HepG2 (cell line): ENCODE data around the gene MGAT5.

Source experiments
- ATF2 ChIP-seq: sonication (generic); formaldehyde crosslinking; IDR thresholded peaks from 2 replicates; pipeline ENCODE4 v1.4.0; 2020; ENCODE audit warnings: missing genetic modification reagents
- CENPT ChIP-seq: sonication (generic); formaldehyde crosslinking; IDR thresholded peaks from 2 replicates; pipeline ENCODE4 v1.8.0; 2022; ENCODE audit warnings: low read depth, mild to moderate bottlenecking, moderate library complexity, missing genetic modification reagents
- CTCF ChIP-seq: sonication (generic); formaldehyde crosslinking; IDR thresholded peaks from 2 replicates; pipeline ENCODE4 v1.5.0; 2020; ENCODE audit warnings: mild to moderate bottlenecking, missing genetic modification reagents, moderate library complexity
- MAZ ChIP-seq, 2 experiments: sonication (generic) in 1 of 2; formaldehyde crosslinking in 1 of 2; IDR thresholded peaks; 2 replicates each; pipeline versions ENCODE4 v1.5.0 to v1.6.1; 2012 to 2020; ENCODE audit warnings: low read depth in 2 of 2, mild to moderate bottlenecking in 2 of 2, borderline replicate concordance in 1 of 2, improper control_type of control experiment in 1 of 2, low read length in 1 of 2, missing genetic modification reagents in 1 of 2, moderate library complexity in 1 of 2
- MYNN ChIP-seq: sonication (generic); formaldehyde crosslinking; IDR thresholded peaks from 2 replicates; pipeline ENCODE4 v1.4.0; 2020; ENCODE audit warnings: mild to moderate bottlenecking, low read depth, missing genetic modification reagents
- ZBTB7A ChIP-seq: sonication (generic); formaldehyde crosslinking; IDR thresholded peaks from 2 replicates; pipeline ENCODE4 v1.8.0; 2022; ENCODE audit warnings: mild to moderate bottlenecking, missing genetic modification reagents
- ZNF331 ChIP-seq: sonication (generic); formaldehyde crosslinking; IDR thresholded peaks from 2 replicates; pipeline ENCODE4 v1.4.0; 2020; ENCODE audit warnings: missing genetic modification reagents
- ZNF746 ChIP-seq: sonication (generic); formaldehyde crosslinking; IDR thresholded peaks from 2 replicates; pipeline ENCODE4 v1.8.0; 2022; ENCODE audit warnings: mild to moderate bottlenecking, missing genetic modification reagents

- TF ChIP-seq MAZ (IDR thresholded peaks at IDR 0.05; ENCODE audit: borderline replicate concordance, low read depth, low read length) (no peak), MAZ (CRISPR knock-in tag; IDR thresholded peaks at IDR 0.05; ENCODE audit: low read depth) (no peak), CENPT (CRISPR knock-in tag) (no peak), ATF2 (CRISPR knock-in tag) (no peak), MYNN (CRISPR knock-in tag) (no peak), CTCF (no peak), ZNF746 (no peak), ZNF331 (CRISPR knock-in tag) (no peak), ZBTB7A (CRISPR knock-in tag) (no peak)
These were observed 186.6 kb downstream of the MGAT5 start for GRCh38 chr2:134440336-134440909.
